ENCODE data around the gene LTA4H. TPM values are rescaled to one million over a fixed set of nuclear protein-coding genes. Genes with fewer than 3 reads are reported as not detected.

The LTA4H gene
- total RNA-seq, 1 experiment from 2014 or later: 43.7 TPM

Other genes with a start within 250 kb of the LTA4H start
- 70.3 and 91.7 TPM in 2 replicates for gene NTN4, start 244.8 kb downstream of the LTA4H start, total RNA-seq (2014; rRNA removed; shearing (Covaris generic); ENCODE audit: low replicate concordance)
- 5.6 and 6.7 TPM in 2 replicates for gene SNRPF, start 176.6 kb downstream of the LTA4H start, total RNA-seq (2014; rRNA removed; shearing (Covaris generic); ENCODE audit: low replicate concordance)
- 0.14 and 0.20 TPM in 2 replicates for gene CCDC38, start 93.0 kb downstream of the LTA4H start, total RNA-seq (2014; rRNA removed; shearing (Covaris generic); ENCODE audit: low replicate concordance)
- 1.1 TPM in 1 of 2 replicates, not detected in the other for gene AMDHD1, start 92.3 kb downstream of the LTA4H start, total RNA-seq (2014; rRNA removed; shearing (Covaris generic); ENCODE audit: low replicate concordance)
- gene HAL, start 39.2 kb downstream of the LTA4H start, total RNA-seq (2014; rRNA removed; shearing (Covaris generic); ENCODE audit: low replicate concordance): not detected in 2 replicates
- gene ELK3, start 158.8 kb upstream of the LTA4H start, total RNA-seq (2014; rRNA removed; shearing (Covaris generic); ENCODE audit: low replicate concordance): 2.0 and 9.0 TPM in 2 replicates